Effector CD4-positive, alpha-beta T cell (primary cell): ENCODE measurements around the gene ETFA.
"Not testable (repeated sequence)": the region's sequence is repeated elsewhere in the genome, so short reads cannot be mapped to it uniquely, and the experiment has no call there.

Source experiments
- DNase-seq: peaks from one replicate; pipeline ENCODE4 v3.0.0-alpha.2; 2020

ETFA gene

DNA sequence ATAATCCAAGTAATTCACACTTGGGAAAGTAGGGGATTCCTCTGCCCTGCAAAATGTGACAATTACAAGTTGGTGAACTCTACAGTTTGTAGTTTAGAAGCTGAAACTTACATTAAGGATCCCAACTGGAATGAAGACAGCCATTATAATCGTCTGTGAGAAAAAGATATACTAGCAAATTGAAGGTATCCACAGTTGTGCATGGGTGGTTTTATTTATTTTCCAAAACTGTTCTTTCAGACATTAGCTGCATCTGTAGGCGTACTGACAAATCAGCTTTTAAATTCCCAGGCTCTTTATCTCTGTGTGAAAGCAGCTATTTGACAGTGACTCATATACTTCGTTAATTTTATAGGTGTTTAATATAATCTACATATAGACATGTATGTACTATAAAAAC is 12.8 kb upstream of the ETFA start:
- DNase-seq: no peak

GRCh38 chr15:76321602-76322001 is 10.3 kb upstream of the ETFA start:
- no peak for DNase-seq

DNA sequence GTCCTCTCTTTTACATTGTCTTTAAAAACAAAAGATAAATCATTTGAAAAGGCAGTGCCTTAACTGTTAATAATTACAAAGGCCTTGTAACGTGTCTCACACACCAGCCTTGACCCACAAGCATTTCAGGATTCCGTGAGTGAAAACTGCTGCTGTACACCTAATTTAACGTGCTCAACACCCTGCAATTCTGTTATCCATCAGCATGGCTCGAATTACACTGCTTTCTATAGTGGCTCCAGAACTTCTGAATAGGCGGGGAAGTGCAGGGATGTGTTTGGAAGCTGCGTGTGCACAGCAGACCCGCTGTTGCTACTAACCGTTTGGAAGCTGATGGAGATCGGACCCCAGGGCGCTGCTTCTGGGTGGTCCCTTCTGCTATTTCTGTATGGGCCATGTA is 9.9 kb upstream of the ETFA start:
- no peak for DNase-seq

GRCh38 chr15:76320012-76320411 is 8.7 kb upstream of the ETFA start:
- no peak for DNase-seq

DNA sequence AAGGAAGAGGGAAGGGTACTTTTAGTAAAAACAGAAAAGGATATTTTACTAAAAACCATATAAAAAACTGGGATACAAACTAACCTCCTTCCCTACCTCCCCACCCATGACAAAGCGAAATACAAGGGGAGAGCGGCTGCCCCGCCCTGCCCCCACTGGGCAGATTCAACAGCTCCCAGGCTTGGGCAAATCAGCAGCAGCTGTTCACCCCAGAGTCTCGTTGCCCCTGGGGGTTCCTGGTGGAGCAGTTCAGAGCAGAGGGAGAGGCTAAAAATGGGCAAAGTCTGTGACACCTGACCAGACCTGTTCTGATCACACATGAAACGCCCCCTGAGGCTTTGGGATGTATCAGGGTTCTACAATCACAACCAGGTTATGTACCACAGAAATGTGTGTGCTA is 2.5 kb upstream of the ETFA start:
- no peak for DNase-seq

DNA sequence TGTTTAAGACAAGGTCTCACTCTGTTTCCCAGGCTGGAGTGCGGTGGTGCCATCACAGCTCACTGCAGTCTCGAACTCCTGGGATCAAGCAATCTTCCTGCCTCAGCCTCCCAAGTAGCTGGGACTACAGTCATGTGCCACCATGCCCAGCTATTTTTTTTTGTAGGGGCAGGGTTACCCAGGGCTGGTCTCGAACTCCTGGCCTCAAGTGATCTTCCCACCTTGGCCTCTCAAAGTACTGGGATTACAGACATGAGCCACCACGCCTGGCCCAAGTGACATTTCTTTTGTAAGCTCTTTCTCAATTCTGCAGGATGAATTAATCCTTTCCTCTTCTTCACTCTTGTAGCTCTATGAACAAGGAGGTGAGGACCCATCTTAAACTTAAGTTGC is 1.9 kb upstream of the ETFA start:
- not testable (repeated sequence) for DNase-seq

DNA sequence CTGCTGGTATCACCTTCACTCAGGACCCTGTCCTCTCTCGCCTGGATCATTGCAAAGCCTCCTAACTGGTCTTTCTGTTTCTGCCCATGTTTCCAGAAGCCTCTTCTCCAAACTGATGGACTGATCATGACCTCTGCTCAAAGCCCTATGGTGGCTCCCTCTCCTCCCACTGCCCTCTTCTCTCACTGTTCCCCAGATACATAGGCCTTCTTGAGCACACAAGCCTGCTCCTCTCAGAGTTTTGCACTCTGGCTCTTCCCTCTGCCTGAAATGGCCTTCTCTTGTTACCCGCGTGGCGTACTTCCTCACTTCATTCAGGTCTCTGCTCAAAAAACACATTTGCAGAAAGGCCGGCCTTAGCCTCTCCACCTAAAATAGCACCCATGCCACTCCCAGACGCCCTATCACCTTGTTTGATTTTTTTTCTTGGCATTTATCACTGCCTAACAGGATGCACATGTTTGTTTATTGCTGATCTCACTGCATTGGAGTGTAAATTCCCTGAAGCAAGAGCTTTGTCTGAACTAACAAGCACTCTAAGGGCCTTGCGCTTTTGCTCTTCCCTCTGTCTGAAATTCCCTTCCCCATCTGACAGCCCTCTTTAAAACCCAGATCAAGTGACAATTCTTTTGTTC is 1.4 kb upstream of the ETFA start:
- DNase-seq: no peak

GRCh38 chr15:76310475-76311099 is 682 bp downstream of the ETFA start:
- DNase-seq: no peak

DNA sequence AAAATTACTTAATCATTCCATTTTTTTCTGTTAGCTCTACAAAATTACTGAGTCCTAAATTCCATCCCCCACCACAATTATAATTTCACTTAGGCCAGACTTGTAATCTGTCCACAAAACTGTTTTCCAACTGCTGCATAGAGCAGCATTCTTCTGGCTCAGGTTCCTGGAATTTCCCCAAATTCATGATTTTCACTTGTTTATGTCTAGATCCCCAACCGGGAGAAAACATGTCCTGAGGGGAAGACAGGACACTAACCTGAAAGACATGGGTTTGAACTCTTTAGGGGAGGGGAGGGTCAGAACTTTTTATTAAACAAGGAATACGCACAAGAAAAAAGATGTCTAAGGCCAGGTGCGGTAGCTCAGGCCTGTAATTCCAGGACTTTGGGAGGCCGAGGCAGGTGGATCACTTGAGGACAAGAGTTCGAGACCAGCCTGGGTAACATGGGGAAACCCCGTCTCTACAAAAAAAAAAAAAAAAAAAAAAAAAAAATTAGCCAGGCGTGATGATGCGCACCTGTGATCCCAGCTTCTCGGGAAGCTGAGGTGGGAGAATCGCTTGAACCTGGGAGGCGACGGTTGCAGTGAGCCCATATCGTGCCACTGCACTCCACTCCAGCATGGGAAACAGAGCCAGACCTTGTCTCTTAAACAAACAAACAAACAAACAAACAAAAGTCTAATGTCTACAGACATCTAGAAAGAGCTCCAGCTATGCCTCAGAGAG is 1.5 kb downstream of the ETFA start:
- no peak for DNase-seq

DNA sequence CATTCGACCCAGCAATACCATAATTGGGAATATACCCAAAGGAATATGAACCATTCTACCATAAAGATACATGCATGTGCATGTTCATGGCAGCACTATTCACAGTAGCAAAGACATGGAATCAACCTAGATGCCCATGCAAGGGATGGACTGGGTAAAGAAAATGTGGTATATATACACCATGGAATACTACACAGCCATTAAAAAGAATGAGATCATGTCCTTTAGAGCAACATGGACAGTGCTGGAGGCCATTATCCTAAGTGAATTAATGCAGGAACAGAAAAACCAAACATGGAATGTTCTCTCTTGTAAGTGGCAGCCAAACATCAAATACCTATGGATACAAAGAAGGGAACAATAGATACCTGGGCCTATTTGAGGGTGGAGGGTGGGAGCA is 7.4 kb downstream of the ETFA start:
- DNase-seq: no peak

DNA sequence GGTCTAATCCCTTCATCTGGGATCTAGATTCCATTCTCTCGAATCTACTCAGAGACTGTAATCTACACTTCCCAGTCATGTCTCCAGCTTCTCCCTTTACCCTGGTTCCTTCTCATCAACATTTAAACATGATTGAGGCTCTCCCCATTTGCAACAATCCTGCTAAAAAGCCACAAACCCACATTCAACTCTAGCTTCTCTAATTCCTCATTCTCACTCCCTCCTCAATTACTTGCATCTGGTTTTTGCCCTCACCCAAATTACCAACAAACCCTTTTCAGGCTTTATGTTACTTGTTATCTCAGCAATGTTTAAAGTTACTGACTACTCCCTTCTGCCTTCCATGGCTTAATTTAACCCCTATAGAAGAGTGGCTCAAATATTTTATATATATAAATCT is 11.5 kb downstream of the ETFA start:
- DNase-seq: no peak

GRCh38 chr15:76298986-76299385 is 12.3 kb downstream of the ETFA start:
- DNase-seq: no peak

GRCh38 chr15:76297951-76298350 is 13.3 kb downstream of the ETFA start:
- not testable (repeated sequence) for DNase-seq

- no peak for DNase-seq
These were observed 14.4 kb downstream of the ETFA start for GRCh38 chr15:76296849-76297248.

DNA sequence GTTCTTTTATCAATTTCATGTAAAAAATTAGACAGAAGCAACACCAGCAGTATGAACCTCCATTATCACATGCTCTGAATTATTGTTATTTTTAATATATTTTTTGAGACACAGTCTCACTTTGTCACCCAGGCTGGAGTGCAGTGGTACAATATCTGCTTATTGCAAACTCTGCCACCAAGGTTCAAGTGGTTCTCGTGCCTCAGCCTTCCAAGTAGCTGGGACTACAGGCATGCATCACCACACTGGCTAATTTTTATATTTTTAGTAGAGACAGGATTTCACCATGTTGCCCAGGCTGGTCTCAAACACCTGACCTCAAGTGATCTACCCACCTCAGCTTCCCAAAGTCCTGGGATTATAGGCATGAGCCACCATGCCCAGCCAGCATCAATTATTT is 16.8 kb downstream of the ETFA start:
- not testable (repeated sequence) for DNase-seq

DNA sequence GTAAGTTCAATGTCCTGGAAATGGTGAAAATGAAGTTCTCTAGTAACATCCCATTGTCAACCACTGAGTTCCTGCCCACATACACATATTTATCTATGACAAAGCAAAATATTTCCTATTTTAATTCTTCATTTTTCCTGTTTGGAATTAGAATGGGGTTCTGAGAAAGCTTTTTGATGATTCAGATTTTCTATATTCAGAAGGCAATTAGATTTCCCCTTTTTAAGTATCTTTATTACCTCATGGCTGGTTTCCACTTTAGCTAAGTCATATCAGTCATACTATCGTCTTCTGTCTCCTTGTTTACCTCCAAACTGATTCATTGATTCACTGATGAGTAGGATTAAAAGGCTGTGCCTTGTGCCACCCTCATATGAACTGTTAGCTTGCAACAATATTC is 17.9 kb downstream of the ETFA start:
- DNase-seq: no peak

DNA sequence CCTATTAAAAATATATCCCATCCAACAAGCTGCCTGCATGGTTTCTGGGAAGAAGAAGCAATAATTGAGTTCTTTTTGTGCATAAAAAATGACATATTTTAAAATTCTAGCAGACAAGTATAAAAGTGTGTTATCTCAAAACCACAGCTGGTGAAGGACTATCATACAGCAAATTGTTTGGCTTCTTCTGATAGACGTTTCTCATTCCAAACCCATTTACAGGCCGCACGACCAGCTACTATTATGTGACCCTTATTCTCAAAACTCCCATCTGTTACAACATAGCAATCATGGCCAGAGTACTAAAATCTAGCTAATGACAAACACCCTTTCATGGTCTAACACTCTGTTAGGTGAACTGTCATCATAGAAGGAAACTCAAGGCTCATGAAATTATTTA is 21.7 kb downstream of the ETFA start:
- no peak for DNase-seq

- DNase-seq: peak; percentile 9
These were observed 24.9 kb downstream of the ETFA start for GRCh38 chr15:76286271-76286879.

DNA sequence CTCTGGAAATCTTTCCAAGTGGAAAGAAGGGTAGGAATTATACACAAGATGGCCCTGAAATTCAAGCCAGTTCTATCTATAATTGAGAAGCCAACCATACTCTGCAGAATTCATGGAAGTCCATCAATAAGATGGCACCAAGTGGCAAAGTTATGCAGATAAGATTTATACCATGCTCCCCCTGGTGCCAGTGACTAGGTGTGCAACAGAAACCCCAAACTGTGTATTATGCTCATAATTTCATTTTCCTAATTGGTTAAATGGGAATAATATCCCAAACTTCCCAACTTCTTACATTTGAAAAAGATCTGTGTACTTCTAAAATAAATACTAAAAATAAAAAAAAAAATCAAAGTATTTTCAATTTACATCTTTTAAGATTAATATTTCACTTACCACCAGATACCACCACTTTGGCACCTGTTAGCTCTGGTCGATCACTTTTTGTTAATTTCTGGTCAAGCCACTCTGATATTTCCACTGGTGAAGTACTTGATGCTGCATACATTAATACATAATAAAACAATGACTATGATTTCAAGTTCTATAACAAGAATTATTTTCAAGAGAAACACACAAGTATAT is 25.9 kb downstream of the ETFA start:
- DNase-seq: no peak

- no peak for DNase-seq
These were observed 28.8 kb downstream of the ETFA start for GRCh38 chr15:76282465-76282864.

DNA sequence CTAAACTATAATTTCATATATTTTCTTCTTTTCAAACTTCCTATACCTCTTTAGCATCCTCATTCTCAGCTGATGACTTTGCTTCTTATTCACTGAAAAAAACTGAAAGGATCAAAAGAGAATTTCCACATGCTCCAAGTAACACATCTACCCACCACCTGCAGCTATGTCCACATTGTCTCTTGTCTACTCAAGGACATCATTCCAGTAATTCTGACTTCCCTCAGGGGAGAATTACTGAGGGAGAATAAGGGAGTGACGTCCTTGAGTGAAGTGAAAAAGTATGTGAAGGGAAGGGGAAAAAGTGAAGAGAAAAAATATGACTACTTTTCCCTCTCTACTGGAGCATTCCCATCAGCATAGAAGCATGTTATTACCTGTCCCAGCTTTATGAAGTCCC is 32.6 kb downstream of the ETFA start:
- no peak for DNase-seq

- DNase-seq: no peak
These were observed 36.4 kb downstream of the ETFA start for GRCh38 chr15:76274821-76275220.

DNA sequence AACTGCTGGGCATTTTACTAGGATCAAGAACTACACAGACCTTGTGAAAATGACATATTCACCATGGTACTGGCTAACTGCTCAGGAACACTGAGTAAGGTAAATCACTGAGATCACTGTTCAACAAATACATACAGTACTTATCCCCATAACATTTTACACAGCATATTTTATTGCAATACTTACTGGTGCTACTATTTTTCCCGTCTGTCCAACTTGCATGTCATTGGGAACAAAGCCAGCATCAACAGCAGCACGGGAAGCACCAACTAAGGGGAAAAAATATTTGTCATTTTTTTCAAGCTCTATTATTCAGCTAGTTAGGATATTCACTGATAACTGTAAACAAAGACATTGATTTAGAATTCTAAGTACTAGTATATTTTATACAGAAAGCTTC is 37.0 kb downstream of the ETFA start:
- no peak for DNase-seq

- DNase-seq: no peak
These were observed 40.4 kb downstream of the ETFA start for GRCh38 chr15:76270876-76271275.
